ENCODE data around the gene RSRC2.
A peak's percentile ranks its signal among the peaks of the same experiment; 100 is the strongest.

DNA sequence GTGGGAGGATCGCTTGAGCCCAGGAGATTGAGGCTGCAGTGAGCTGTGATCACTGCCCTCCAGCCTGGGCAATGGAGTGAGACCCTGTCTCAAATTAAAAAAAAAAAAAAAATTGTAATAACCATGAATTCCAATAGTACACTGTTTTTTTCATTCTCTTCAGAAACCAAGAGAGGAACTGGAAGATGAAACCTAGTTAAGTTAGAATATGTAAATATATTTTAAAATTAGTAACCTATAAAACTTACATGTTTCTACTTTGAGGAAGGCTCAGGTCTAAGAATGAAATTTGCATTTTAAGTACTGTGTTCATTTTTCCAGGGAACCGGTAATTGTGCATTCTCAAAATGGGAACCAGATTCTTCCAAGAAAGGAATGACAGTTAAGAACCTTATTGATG, 19.1 kb upstream of the RSRC2 start:
- TF ChIP-seq, protein P1, sequence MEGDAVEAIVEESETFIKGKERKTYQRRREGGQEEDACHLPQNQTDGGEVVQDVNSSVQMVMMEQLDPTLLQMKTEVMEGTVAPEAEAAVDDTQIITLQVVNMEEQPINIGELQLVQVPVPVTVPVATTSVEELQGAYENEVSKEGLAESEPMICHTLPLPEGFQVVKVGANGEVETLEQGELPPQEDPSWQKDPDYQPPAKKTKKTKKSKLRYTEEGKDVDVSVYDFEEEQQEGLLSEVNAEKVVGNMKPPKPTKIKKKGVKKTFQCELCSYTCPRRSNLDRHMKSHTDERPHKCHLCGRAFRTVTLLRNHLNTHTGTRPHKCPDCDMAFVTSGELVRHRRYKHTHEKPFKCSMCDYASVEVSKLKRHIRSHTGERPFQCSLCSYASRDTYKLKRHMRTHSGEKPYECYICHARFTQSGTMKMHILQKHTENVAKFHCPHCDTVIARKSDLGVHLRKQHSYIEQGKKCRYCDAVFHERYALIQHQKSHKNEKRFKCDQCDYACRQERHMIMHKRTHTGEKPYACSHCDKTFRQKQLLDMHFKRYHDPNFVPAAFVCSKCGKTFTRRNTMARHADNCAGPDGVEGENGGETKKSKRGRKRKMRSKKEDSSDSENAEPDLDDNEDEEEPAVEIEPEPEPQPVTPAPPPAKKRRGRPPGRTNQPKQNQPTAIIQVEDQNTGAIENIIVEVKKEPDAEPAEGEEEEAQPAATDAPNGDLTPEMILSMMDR (IDR thresholded peaks at IDR 0.05 in 2 of 3, conservative IDR thresholded peaks at IDR 0.05 in 1 of 3; ENCODE audit: control insufficient read depth in 2 of 3, extremely low read depth in 1 of 3, insufficient read depth in 1 of 3, low read depth in 3 of 3, low read length in 3 of 3), result no peak
- TF ChIP-seq HDAC6 (IDR thresholded peaks at IDR 0.05; ENCODE audit: unreplicated experiment) (no peak), ZNF384 (IDR thresholded peaks at IDR 0.05; ENCODE audit: borderline replicate concordance, low read depth, low read length) (peak; percentile 74; the same call in 1 of the 2 replicates), TBL1XR1 (IDR thresholded peaks at IDR 0.05; ENCODE audit: low read depth, low read length) (no peak), POLR2A (IDR thresholded peaks at IDR 0.05; ENCODE audit: low read depth, low read length) (no peak), CHD1 (IDR thresholded peaks at IDR 0.05; ENCODE audit: low read depth, low read length) (no peak)
